ENCODE measurements around the gene TMEM238L. TPM values are rescaled to one million over a fixed set of nuclear protein-coding genes. Genes with fewer than 3 reads are reported as not detected.

TMEM238L gene
- total and polyA plus RNA-seq, 2 of the 13 experiments (the other 11 are each of a cell fraction or from before 2014, with no cell fraction given): not detected

GRCh38 chr17:10757067-10757466, 46.8 kb downstream of the TMEM238L start:
- peak; percentile 65 for FAIRE-seq
- no peaks in the 10 kb centered on the region for H4K20me1 ChIP-seq (ENCODE audit: insufficient read depth, low read length)
- no TSS peak for BruUV-seq (replicated peaks)
- intact Hi-C loops (cut with micrococcal nuclease; ENCODE audit: unreplicated experiment) (loop anchor here (5.0 kb wide), 1 partner anchor 90 kb away; no protein-coding TSS in a partner anchor), in situ Hi-C loops (cut with HindIII; ENCODE audit: extremely low pct_ligation_motif_present, low pct_unique_long_range_greater_than_20kb) (no loop called here)
- WGBS (ENCODE audit: low lambda C conversion rate): 0% methylated on average over 4 of the region's 6 CpGs
- no peaks in the 10 kb centered on the region for H3K79me2 ChIP-seq (ENCODE audit: insufficient read depth, low read length)
- H3K4me2 ChIP-seq (ENCODE audit: low read depth, low read length): peak overlapping the region; percentile 38
- no peak overlapping the region for H2AFZ ChIP-seq (ENCODE audit: low read length)
- H3K9ac ChIP-seq (ENCODE audit: insufficient read depth, low read depth, low read length): no peak overlapping the region
- ATAC-seq: peak; percentile 95
- H3K9me3 ChIP-seq (ENCODE audit: low read length): no peaks in the 10 kb centered on the region
- H3K27ac ChIP-seq (ENCODE audit: extremely low read length, insufficient read depth, low read length): no peak overlapping the region
- POLR2A ChIA-PET: no interaction called here
- CTCF ChIA-PET (ENCODE audit: low intra/inter-chr PET ratio, low total read pairs): no interaction called here
- H3K4me1 ChIP-seq (ENCODE audit: insufficient read depth, low read length): peaks cover 32% of the 10 kb centered on the region
- H3K4me3 ChIP-seq (replicated peaks in 1 of 3; ENCODE audit: insufficient read depth in 1 of 3, low read depth in 2 of 3, low read length in 3 of 3): no peak overlapping the region; a peak in 1 of 6 replicates
- peak; percentile 62 for DNase-seq (ENCODE audit: low spot score)
- no peaks in the 10 kb centered on the region for H3K36me3 ChIP-seq (replicated peaks in 1 of 2; ENCODE audit: control insufficient read depth in 1 of 2, insufficient read depth in 2 of 2, low read length in 2 of 2)
- H3K27me3 ChIP-seq (ENCODE audit: control insufficient read depth in 1 of 2, insufficient read depth in 2 of 2, low read length in 2 of 2): peaks cover 0 to 3% of the 10 kb centered on the region in 2 experiments; a peak in 2 of 5 replicates
- TF ChIP-seq ZNF672 (CRISPR knock-in tag; IDR thresholded peaks at IDR 0.05): no peak
- TF ChIP-seq NPAS2 (CRISPR knock-in tag; IDR thresholded peaks at IDR 0.05; ENCODE audit: borderline replicate concordance): no peak
- TF ChIP-seq KLF15 (CRISPR knock-in tag; IDR thresholded peaks at IDR 0.05; ENCODE audit: borderline replicate concordance): no peak
- no peak for TF ChIP-seq IRF2 (CRISPR knock-in tag; IDR thresholded peaks at IDR 0.05)
- no peak for TF ChIP-seq ETV5 (CRISPR knock-in tag; IDR thresholded peaks at IDR 0.05; ENCODE audit: borderline replicate concordance)
- no peak for TF ChIP-seq ZSCAN30 (CRISPR knock-in tag; IDR thresholded peaks at IDR 0.05)
- no peak for TF ChIP-seq POLR2A (IDR thresholded peaks at IDR 0.05; ENCODE audit: insufficient read depth in 1 of 2, low read depth in 2 of 2, low read length in 2 of 2)
- TF ChIP-seq, protein P1, sequence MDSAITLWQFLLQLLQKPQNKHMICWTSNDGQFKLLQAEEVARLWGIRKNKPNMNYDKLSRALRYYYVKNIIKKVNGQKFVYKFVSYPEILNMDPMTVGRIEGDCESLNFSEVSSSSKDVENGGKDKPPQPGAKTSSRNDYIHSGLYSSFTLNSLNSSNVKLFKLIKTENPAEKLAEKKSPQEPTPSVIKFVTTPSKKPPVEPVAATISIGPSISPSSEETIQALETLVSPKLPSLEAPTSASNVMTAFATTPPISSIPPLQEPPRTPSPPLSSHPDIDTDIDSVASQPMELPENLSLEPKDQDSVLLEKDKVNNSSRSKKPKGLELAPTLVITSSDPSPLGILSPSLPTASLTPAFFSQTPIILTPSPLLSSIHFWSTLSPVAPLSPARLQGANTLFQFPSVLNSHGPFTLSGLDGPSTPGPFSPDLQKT (CRISPR knock-in tag; IDR thresholded peaks at IDR 0.05; ENCODE audit: borderline replicate concordance): no peak
- TF ChIP-seq TBX3 (IDR thresholded peaks at IDR 0.05; ENCODE audit: borderline replicate concordance): no peak
- TF ChIP-seq MAFG (CRISPR knock-in tag; IDR thresholded peaks at IDR 0.05): no peak
- peak; percentile 61; the same call in 1 of the 2 replicates for TF ChIP-seq FOXO1 (CRISPR knock-in tag; IDR thresholded peaks at IDR 0.05)
- peak; percentile 33; the same call in 1 of the 2 replicates for TF ChIP-seq HDAC1 (CRISPR knock-in tag; IDR thresholded peaks at IDR 0.05)
- TF ChIP-seq ONECUT2 (CRISPR knock-in tag; IDR thresholded peaks at IDR 0.05): no peak
- 0 out of 2 replicates have a peak, but pooled peaks have one; percentile 15 for TF ChIP-seq ZNF788 (CRISPR knock-in tag; IDR thresholded peaks at IDR 0.05; ENCODE audit: borderline replicate concordance)
- TF ChIP-seq ZKSCAN8 (CRISPR knock-in tag; IDR thresholded peaks at IDR 0.05; ENCODE audit: borderline replicate concordance): no peak
- no peak for TF ChIP-seq ZNF639 (CRISPR knock-in tag; conservative IDR thresholded peaks at IDR 0.05)
- TF ChIP-seq ZNF607 (CRISPR knock-in tag; IDR thresholded peaks at IDR 0.05; ENCODE audit: borderline replicate concordance): 0 out of 2 replicates have a peak, but pooled peaks have one; percentile 47
- peak; percentile 14; the same call in 1 of the 2 replicates for TF ChIP-seq ZNF451 (CRISPR knock-in tag; IDR thresholded peaks at IDR 0.05)
- no peak for TF ChIP-seq ZFYVE20 (CRISPR knock-in tag; IDR thresholded peaks at IDR 0.05; ENCODE audit: borderline replicate concordance, low read depth)
- TF ChIP-seq FOXK2 (IDR thresholded peaks at IDR 0.05): no peak
- no peak for TF ChIP-seq PBX2 (CRISPR knock-in tag; IDR thresholded peaks at IDR 0.05)
- TF ChIP-seq SIN3A (IDR thresholded peaks at IDR 0.05; ENCODE audit: borderline replicate concordance, low read depth, low read length): no peak
- TF ChIP-seq ZNF713 (CRISPR knock-in tag; IDR thresholded peaks at IDR 0.05): no peak
- TF ChIP-seq DRAP1 (CRISPR knock-in tag; IDR thresholded peaks at IDR 0.05): no peak
